ENCODE measurements around the gene GSAP. TPM values are rescaled to one million over a fixed set of nuclear protein-coding genes. Genes with fewer than 3 reads are reported as not detected.
A peak's percentile ranks its signal among the peaks of the same experiment; 100 is the strongest.

The GSAP gene
- polyA plus RNA-seq, 3 donors = 19.1 to 105 (median 35.6) TPM

GRCh38 chr7:77402818-77403217 lies 13.3 kb downstream of the GSAP start:
- no peak for TF ChIP-seq CTCF (IDR thresholded peaks at IDR 0.05)
- no CpG with 5 or more reads among the region's 1 CpG for WGBS (ENCODE audit: insufficient coverage)
- Histone ChIP-seq H3K27me3 (ENCODE audit: control insufficient read depth in 2 of 2, insufficient read depth in 2 of 2, low read length in 2 of 2) (no peaks in the 10 kb centered on the region), H3K4me1 (ENCODE audit: control insufficient read depth in 1 of 2, insufficient read depth in 2 of 2, low read length in 2 of 2) (peaks cover 33 to 59% of the 10 kb centered on the region in 2 donors), H3K27ac (ENCODE audit: low read depth in 1 of 2, low read length in 2 of 2) (no peak overlapping the region), H4K20me1 (ENCODE audit: insufficient read depth, low read length) (no peaks in the 10 kb centered on the region), H3K79me2 (ENCODE audit: insufficient read depth, low read length) (peaks cover 33% of the 10 kb centered on the region), H3K4me3 (replicated peaks in 1 of 3; ENCODE audit: low read depth in 2 of 3, low read length in 3 of 3) (no peak overlapping the region), H3K9me3 (replicated peaks in 1 of 2; ENCODE audit: control insufficient read depth in 1 of 2, insufficient read depth in 1 of 2, low read length in 2 of 2) (no peaks in the 10 kb centered on the region), H3K36me3 (replicated peaks in 1 of 2; ENCODE audit: control insufficient read depth in 1 of 2, insufficient read depth in 2 of 2, low read length in 2 of 2) (peaks cover 3 to 20% of the 10 kb centered on the region in 2 donors), H3K9ac (ENCODE audit: insufficient read depth, low read length, poor library complexity, severe bottlenecking) (no peak overlapping the region), H2AFZ (ENCODE audit: insufficient read depth, low read depth, low read length, poor library complexity, severe bottlenecking) (no peak overlapping the region), H3K4me2 (replicated peaks; ENCODE audit: extremely low read depth, low read length, poor library complexity, severe bottlenecking) (no peak overlapping the region)
- Mint-ChIP-seq H3K4me1 (peaks cover 50% of the 10 kb centered on the region), H3K4me3 (no peak overlapping the region), H3K9me3 (peaks cover 0 to 2% (median 0%) of the 10 kb centered on the region in 7 donors), H3K27ac (no peak overlapping the region), H3K36me3 (peaks cover 23 to 36% of the 10 kb centered on the region in 2 donors), H3K27me3 (ENCODE audit: low read depth in 3 of 3) (peaks cover 0 to 1% (median 0%) of the 10 kb centered on the region in 3 donors)
- no peak for DNase-seq
- intact Hi-C loops (cut with micrococcal nuclease) = loop anchor here in 1 of 2 donors (10.0 kb wide), 1 partner anchor 62 kb away; no protein-coding TSS in a partner anchor

GRCh38 chr7:77401002-77401401 lies 15.1 kb downstream of the GSAP start:
- WGBS (ENCODE audit: insufficient coverage) = no CpG with 5 or more reads among the region's 2 CpGs
- H3K4me3 ChIP-seq (replicated peaks in 1 of 3; ENCODE audit: low read depth in 2 of 3, low read length in 3 of 3) = peak overlapping the region in 1 of 3 experiments; percentile 60
- peaks cover 14 to 37% of the 10 kb centered on the region in 2 donors for H3K36me3 ChIP-seq (replicated peaks in 1 of 2; ENCODE audit: control insufficient read depth in 1 of 2, insufficient read depth in 2 of 2, low read length in 2 of 2)
- Mint-ChIP-seq H3K4me1 (peaks cover 43% of the 10 kb centered on the region), H3K27me3 (ENCODE audit: low read depth in 3 of 3) (peaks cover 0 to 1% (median 0%) of the 10 kb centered on the region in 3 donors), H3K27ac (peak overlapping the region; percentile 75 to 94 (median 87)), H3K9me3 (peaks cover 0 to 2% (median 0%) of the 10 kb centered on the region in 7 donors), H3K36me3 (peaks cover 33 to 48% of the 10 kb centered on the region in 2 donors), H3K4me3 (no peak overlapping the region)
- H3K27ac ChIP-seq (ENCODE audit: low read depth in 1 of 2, low read length in 2 of 2) = peak overlapping the region in 1 of 2 donors; percentile 84
- peak in 1 of 3 donors; percentile 21 for DNase-seq
- no peaks in the 10 kb centered on the region for H3K27me3 ChIP-seq (ENCODE audit: control insufficient read depth in 2 of 2, insufficient read depth in 2 of 2, low read length in 2 of 2)
- H2AFZ ChIP-seq (ENCODE audit: insufficient read depth, low read depth, low read length, poor library complexity, severe bottlenecking) = no peak overlapping the region
- no peaks in the 10 kb centered on the region for H3K9me3 ChIP-seq (replicated peaks in 1 of 2; ENCODE audit: control insufficient read depth in 1 of 2, insufficient read depth in 1 of 2, low read length in 2 of 2)
- H3K4me2 ChIP-seq (replicated peaks; ENCODE audit: extremely low read depth, low read length, poor library complexity, severe bottlenecking) = peak overlapping the region; percentile 62
- peaks cover 29 to 51% of the 10 kb centered on the region in 2 donors for H3K4me1 ChIP-seq (ENCODE audit: control insufficient read depth in 1 of 2, insufficient read depth in 2 of 2, low read length in 2 of 2)
- peaks cover 16% of the 10 kb centered on the region for H3K79me2 ChIP-seq (ENCODE audit: insufficient read depth, low read length)
- intact Hi-C loops (cut with micrococcal nuclease) = loop anchor here in 1 of 2 donors (10.0 kb wide), 1 partner anchor 64 kb away; no protein-coding TSS in a partner anchor
- H3K9ac ChIP-seq (ENCODE audit: insufficient read depth, low read length, poor library complexity, severe bottlenecking) = no peak overlapping the region
- H4K20me1 ChIP-seq (ENCODE audit: insufficient read depth, low read length) = no peaks in the 10 kb centered on the region
- TF ChIP-seq CTCF (IDR thresholded peaks at IDR 0.05) = no peak

Data from CD14-positive monocyte (primary cell).